GM10847 (cell line): ENCODE results near the gene UPB1.

Experiments used
- POLR2A ChIP-seq: IDR thresholded peaks from 2 replicates; pipeline ENCODE4 v1.6.1; 2011; ENCODE audit not compliant: insufficient read length; ENCODE audit errors: extremely low read depth

The UPB1 gene

GRCh38 chr22:24529898-24530297 is 34.8 kb downstream of the UPB1 start:
- no peak for TF ChIP-seq POLR2A

DNA sequence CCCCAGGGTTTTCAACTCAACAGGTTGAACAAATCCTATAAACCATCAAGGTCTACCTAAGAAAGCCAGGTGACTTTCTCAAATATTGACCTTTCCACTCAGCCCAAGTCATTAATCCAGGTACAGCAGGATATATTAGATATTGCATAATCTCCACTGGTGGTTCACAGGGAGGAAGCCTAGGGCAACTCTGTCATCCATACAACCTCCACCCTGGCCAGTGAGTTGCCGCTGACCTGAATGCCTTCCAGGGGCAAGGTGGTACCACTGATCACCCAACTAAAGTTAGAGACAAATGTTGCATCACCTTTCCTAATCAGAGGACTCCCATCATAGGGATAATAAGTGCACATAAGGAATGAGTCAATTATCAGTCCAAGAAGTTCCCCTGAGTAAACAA is 36.9 kb downstream of the UPB1 start:
- TF ChIP-seq POLR2A: no peak

- TF ChIP-seq POLR2A: no peak
Measured at GRCh38 chr22:24535348-24535747, 40.2 kb downstream of the UPB1 start.

GRCh38 chr22:24536089-24536488 is 41.0 kb downstream of the UPB1 start:
- no peak for TF ChIP-seq POLR2A

- no peak for TF ChIP-seq POLR2A
Measured at GRCh38 chr22:24540470-24540869, 45.3 kb downstream of the UPB1 start.

GRCh38 chr22:24541681-24542515 is 46.8 kb downstream of the UPB1 start:
- no peak for TF ChIP-seq POLR2A

DNA sequence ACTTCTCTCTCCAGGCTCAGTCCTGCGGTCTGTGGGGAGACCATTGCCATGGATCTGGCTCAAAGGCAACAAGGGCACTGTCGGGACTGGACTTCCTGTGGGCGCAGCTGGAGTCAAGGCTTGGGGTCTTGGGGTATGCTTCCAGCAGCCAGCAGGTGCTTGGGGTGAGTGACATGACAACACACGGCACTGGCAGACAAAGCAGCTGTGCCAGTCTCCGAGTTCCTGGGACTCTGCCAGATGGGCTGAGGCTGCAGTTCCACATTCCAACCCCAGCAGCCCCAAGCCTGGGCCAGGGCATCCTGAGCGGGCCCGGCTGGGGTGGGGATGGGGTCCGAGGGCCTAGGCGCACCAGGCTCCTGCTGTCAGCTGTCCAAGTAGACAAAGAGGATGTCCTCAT is 47.5 kb downstream of the UPB1 start:
- no peak for TF ChIP-seq POLR2A

GRCh38 chr22:24543185-24543601 is 48.1 kb downstream of the UPB1 start:
- no peak for TF ChIP-seq POLR2A

DNA sequence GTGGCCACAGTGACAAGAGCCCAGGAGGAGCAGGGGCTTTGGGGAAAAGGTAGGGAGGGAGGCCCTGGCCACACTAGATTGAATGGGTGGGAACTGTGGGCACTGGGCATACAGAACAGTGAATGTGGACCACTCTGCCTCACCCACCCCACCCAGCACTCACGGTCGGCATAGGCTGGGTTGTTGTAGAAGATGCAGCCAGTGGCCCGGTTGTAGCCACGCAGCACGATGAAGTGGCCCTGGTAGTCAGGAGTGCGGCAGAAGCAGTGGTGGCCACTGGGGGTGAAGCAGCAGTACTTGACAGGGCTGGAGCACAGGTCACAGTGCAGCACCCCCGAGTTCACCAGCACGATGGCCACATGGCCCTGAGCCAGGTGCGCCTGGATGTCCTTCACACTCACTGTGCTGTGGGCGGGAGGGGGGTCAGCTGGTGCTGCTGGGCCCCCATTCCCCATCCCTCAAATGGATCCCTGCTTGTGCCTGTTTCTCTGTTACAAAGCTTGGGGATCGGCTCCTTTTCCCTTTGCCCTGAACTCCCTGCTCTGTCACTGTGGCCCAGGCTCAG is 48.6 kb downstream of the UPB1 start:
- no peak for TF ChIP-seq POLR2A

DNA sequence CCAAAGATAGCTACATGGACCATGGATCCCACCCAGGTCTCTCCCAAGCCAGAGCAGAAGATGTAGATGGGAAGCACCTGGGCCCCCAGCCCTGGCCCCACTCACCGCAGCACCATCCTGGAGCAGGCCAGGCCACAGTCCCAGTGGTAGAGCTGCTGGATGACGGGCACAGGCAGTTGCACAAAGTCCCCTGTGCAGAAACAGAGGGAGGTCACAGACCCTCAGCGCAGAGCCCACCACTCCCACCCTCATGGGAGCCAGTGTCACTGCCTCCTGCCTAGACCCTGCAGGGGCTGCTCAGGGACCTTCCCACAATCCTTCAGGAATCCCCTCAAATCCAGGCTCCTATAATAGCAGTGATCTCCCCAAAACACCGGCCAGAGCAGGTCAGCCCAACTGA is 53.7 kb downstream of the UPB1 start:
- TF ChIP-seq POLR2A: no peak

GRCh38 chr22:24550028-24550901 is 55.1 kb downstream of the UPB1 start:
- no peak for TF ChIP-seq POLR2A

DNA sequence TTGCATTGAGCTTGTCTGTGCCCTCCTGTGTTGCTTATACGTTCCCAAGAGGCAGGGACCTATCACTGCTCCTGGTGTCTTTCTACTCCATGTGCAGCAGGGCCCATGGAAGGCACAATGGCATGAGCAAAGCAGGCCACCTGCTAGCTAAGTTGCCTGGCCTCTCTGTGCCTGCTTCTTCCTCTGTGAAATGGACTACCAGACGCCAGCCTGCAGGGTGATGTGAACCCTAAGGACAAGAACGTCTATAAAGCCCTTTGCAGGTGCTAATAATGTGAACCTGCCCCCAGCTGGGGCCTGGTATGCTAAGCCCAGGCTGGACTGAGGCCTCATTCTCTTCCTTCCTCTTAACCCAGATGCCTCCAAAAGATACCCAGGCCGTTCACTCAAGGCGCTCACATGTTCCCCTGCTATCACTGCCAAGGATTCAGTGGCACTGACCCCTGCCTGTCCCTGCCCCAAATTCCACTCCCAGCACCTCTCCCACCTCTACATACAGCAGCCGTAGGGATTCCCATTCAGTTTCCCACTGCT is 55.8 kb downstream of the UPB1 start:
- TF ChIP-seq POLR2A: no peak

- TF ChIP-seq POLR2A: no peak
Measured at GRCh38 chr22:24553597-24554312, 58.6 kb downstream of the UPB1 start.

DNA sequence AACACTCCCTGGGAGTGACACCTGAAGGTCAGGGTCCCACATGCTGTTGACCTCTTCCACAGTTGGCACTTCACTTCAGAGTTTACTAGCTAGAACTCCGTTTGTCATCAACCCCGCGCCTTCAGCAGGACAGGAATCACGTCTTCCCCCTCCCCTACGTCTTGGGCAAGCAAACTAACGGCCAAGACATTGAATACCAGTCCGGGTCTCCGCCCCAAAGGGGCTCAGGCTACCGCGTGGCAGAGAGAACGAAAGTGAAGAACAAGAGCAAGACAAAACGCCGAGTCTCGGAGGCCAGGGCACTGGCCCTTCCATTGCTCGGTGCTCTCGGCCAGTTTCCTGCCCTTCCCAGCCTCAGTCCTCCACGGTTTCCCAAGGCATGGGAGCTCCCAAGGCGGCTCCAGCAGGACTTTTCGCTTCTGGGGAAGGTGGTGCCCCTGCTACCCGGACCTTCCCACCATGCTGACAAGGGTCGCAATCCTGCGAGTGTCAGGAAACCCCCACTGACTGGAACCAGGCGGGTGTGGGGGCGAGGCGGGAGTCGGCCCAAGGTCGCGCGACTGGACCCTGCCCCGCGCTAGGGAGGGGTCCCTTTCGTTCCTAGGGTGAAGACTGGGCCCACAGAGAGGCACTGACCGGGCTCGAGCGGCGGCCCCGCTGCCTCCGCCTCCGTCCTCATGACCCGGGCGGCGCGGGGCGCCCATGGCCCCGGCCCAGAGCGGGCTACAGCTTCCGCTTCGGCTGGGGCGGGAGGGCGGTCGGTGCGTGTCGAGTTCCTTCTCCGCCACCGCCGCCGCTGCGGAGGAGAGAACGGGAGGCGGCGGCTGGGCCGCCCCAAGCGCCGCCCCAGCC is 59.4 kb downstream of the UPB1 start, which contains the start of gene GUCD1:
GUCD1 (minus strand) TSS at position 826 of the 852 bp plus-strand sequence; CDS start at position 679, 147 bp downstream.
- no peak for TF ChIP-seq POLR2A
